ENCODE measurements around the gene NOLC1. TPM values are rescaled to one million over a fixed set of nuclear protein-coding genes. Genes with fewer than 3 reads are reported as not detected.

NOLC1 gene
- total and polyA plus RNA-seq, 10 of the 15 experiments (the other 5 are each of a cell fraction or from before 2014, with no cell fraction given) = 91.7 to 244 (median 128) TPM

DNA sequence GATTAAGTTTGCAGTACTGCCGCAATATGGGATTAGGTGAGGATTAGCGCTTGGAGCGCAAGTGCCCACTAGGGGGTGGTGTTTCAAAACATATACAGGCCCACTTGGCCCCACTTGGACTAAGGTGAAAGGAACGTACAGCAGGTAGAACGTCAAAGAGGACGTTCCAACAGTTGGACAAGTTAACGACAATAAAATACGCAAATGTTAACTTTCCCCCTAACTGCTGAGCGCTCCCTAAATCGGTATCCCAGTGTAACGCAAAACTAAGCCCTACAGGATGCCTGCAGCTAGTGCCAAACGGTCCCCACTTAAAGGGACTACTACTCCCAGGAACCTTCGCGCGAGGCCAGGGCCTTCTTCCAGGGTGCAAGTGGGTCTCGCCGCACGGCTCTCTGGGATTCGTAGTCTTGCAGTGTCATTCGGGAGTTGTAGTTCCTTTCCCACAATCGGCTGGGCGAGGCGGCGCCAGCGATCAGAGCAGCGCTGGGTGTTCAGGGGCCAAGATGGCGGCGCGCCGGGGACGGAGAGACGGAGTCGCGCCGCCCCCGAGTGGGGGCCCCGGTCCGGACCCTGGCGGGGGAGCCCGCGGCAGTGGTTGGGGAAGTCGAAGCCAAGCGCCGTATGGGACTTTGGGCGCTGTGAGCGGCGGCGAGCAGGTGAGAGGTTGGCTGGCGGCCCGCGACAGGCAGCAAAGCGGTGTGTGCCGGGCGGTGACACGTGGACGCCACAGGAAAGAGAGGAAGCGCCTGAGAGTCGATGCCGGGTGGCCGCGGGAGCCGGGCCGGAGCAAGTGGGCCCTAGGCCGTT lies 19.4 kb upstream of the NOLC1 start, which contains the start of gene PPRC1 (continued):
- TF ChIP-seq, protein P1, sequence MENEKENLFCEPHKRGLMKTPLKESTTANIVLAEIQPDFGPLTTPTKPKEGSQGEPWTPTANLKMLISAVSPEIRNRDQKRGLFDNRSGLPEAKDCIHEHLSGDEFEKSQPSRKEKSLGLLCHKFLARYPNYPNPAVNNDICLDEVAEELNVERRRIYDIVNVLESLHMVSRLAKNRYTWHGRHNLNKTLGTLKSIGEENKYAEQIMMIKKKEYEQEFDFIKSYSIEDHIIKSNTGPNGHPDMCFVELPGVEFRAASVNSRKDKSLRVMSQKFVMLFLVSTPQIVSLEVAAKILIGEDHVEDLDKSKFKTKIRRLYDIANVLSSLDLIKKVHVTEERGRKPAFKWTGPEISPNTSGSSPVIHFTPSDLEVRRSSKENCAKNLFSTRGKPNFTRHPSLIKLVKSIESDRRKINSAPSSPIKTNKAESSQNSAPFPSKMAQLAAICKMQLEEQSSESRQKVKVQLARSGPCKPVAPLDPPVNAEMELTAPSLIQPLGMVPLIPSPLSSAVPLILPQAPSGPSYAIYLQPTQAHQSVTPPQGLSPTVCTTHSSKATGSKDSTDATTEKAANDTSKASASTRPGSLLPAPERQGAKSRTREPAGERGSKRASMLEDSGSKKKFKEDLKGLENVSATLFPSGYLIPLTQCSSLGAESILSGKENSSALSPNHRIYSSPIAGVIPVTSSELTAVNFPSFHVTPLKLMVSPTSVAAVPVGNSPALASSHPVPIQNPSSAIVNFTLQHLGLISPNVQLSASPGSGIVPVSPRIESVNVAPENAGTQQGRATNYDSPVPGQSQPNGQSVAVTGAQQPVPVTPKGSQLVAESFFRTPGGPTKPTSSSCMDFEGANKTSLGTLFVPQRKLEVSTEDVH (IDR thresholded peaks at IDR 0.05; ENCODE audit: low read depth, partially characterized antibody) = no peak
- TF ChIP-seq SMAD5 (IDR thresholded peaks at IDR 0.05; ENCODE audit: low read depth) (peak; percentile 80), EP300 (IDR thresholded peaks at IDR 0.05; ENCODE audit: borderline replicate concordance in 1 of 2, control insufficient read depth in 1 of 2, low read depth in 2 of 2, low read length in 2 of 2) (0 out of 4 replicates have a peak, but pooled peaks of 1 of the 2 experiments have one; percentile 18), KLF5 (IDR thresholded peaks at IDR 0.05; ENCODE audit: partially characterized antibody) (peak; percentile 24), TARDBP (IDR thresholded peaks at IDR 0.05; ENCODE audit: borderline replicate concordance) (peak; percentile 93), IRF4 (IDR thresholded peaks at IDR 0.05; ENCODE audit: low read depth, low read length) (peak; percentile 60)
- TF ChIP-seq, protein P2, sequence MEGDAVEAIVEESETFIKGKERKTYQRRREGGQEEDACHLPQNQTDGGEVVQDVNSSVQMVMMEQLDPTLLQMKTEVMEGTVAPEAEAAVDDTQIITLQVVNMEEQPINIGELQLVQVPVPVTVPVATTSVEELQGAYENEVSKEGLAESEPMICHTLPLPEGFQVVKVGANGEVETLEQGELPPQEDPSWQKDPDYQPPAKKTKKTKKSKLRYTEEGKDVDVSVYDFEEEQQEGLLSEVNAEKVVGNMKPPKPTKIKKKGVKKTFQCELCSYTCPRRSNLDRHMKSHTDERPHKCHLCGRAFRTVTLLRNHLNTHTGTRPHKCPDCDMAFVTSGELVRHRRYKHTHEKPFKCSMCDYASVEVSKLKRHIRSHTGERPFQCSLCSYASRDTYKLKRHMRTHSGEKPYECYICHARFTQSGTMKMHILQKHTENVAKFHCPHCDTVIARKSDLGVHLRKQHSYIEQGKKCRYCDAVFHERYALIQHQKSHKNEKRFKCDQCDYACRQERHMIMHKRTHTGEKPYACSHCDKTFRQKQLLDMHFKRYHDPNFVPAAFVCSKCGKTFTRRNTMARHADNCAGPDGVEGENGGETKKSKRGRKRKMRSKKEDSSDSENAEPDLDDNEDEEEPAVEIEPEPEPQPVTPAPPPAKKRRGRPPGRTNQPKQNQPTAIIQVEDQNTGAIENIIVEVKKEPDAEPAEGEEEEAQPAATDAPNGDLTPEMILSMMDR (IDR thresholded peaks at IDR 0.05 in 2 of 3, conservative IDR thresholded peaks at IDR 0.05 in 1 of 3; ENCODE audit: control insufficient read depth in 2 of 3, extremely low read depth in 1 of 3, insufficient read depth in 1 of 3, low read depth in 3 of 3, low read length in 3 of 3) = peak; percentile 87 to 98 (median 88)
